Effector CD8-positive, alpha-beta T cell (primary cell): Measurements from ENCODE around the gene DSCAM.

Experiments used
- DNase-seq: peaks from one replicate; lab custom pipeline; 2025; lab: John Stamatoyannopoulos, UW

DSCAM gene

GRCh38 chr21:40120940-40121575 is 725.9 kb downstream of the DSCAM start:
- DNase-seq = no peak

DNA sequence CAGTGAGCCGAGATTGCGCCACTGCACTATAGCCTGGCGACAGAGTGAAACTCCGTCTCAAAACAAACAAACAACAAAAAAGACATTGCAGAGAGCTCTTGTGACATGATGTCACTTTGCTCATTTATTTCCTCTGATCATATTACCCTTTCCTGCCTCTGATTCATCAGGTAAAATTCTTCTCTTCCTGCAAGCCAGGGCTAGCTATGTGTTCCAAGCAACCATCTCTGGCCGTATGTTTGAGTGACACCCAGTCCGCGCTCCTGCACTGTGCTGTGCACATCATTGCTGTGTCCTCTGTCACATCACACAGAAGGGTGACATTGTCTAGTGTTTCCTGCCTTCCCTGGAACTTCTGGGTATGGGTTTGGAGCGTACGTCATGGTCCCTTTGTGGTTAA is 728.4 kb downstream of the DSCAM start:
- DNase-seq = no peak

DNA sequence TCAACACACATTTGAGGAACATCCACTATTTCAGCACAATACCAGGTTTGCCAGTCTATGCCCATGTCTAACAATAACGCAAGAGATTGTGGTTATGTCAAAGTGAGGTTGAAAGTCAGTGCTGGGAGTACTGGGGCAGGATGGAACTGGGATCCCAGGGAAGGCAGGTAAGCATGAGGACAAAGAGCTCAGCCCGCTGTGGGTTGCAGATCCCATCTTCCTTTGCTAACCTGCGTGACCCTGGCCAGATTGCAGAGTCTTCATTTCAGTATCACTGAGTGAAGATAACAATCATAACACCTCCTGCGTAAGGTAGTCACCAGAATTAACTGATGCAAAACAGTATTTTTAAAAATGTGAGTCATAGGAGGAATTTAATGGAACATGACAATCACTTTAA is 729.7 kb downstream of the DSCAM start:
- no peak for DNase-seq

DNA sequence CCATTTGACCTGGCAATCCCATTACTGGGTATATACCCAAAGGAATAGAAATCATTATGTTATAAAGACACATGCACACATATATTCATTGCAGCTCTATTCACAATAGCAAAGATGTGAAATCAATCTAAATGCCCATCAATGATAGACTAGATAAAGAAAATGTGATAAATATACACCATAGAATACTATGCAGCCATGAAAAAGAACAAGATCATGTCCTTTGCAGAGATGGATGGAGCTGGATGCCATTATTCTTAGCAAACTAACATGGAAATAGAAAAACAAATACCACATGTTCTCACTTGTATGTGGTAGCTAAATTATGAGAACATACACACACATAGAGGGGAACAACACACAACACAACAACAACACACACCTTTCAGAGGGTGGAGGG is 731.2 kb downstream of the DSCAM start:
- DNase-seq = no peak

- no peak for DNase-seq
These were observed 744.3 kb downstream of the DSCAM start for GRCh38 chr21:40102682-40103081.

DNA sequence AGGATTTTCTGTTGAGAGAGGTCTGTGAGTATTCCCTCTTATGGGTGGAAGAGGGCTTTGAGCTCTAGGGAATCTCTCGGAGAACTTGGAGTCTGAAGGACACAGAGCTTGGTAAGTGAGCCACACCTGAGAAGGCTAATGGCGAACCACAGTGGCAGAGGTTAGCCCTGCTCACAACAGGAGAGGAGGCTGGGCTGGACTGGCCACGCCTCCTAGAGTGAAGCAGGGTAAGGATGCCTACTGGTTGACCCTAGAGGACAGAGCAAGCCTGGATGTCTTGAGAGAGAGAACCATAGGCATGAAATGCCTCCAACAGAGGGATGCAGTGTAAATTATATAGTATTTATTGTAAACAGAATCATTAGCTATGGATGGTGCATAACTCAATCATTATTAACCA is 747.1 kb downstream of the DSCAM start:
- no peak for DNase-seq

DNA sequence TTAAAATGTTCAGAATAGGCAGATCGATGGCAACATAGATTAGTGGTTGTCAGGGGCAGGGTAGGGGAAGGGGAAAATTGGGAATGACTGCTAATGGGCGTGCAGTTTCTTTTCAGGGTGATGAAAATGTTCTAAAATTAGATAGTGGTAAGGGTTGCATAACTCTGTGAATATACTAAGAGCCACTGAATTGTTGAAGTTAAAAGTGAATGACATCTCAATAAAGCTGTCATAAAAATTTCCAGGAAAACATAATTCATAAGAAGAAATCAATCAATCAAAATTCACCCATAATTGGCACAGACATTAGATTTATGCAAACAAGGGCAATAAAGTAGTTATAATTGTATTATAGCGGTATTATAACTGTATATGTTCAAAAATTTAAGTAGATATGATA is 751.5 kb downstream of the DSCAM start:
- no peak for DNase-seq

- DNase-seq = no peak
These were observed 766.6 kb downstream of the DSCAM start for GRCh38 chr21:40080385-40080784.

DNA sequence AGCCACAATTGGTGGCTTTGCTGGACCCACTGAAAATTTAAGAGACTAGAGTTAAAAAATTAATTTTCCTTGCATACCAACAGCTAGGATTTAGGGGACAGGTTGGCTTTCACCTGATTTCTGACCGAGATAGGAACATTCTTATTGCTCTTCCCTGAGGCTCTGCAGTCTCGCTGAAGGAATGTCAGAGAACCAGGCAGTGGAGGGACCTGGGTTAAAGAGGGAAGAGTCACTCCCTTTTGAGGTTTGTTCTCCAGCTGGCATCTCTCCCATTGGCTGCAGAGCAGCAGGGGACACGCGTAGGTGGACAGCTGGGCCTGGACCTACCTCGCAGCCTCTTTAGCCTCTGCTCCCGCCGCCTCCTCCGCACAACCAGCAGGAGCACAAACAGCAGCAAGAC is 772.2 kb downstream of the DSCAM start:
- no peak for DNase-seq

DNA sequence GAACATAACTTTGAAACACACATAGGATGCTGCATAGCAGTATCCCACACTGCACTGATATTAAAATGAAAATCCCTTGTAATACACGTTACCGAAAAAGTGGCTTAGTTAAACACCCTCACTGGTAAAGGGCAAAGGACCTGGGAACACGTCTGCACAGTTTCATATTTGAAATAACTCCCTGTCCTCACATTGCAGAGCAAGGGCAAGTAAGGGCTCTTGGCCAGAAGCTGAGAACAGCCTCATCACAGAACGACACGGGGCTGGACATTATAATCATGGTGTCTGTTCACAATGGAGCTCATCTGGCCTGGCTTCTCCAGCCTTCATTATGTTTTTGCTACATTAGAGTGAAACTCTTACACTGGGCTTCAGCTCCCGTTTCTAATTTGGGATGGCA is 772.8 kb downstream of the DSCAM start:
- DNase-seq = no peak

- DNase-seq = no peak
These were observed 773.3 kb downstream of the DSCAM start for GRCh38 chr21:40073642-40074041.

DNA sequence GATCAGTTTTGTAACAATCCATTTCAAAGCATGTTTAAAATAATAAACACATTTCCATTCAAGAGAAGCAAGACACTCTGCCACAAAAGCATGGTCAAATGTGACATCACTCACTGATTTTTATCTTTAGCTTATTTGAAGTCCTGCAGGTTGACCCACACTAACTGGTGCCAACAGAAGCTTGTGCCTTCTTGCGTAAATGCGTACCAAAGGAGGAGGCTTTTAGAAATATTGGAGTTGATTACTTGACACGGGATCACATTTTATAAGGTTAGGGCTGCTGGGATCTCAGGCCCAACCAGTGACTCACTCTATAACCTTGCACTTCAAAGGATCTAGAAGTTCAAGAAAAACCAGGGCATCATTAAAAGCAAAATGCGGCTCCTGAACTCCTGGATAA is 776.1 kb downstream of the DSCAM start:
- DNase-seq = no peak

DNA sequence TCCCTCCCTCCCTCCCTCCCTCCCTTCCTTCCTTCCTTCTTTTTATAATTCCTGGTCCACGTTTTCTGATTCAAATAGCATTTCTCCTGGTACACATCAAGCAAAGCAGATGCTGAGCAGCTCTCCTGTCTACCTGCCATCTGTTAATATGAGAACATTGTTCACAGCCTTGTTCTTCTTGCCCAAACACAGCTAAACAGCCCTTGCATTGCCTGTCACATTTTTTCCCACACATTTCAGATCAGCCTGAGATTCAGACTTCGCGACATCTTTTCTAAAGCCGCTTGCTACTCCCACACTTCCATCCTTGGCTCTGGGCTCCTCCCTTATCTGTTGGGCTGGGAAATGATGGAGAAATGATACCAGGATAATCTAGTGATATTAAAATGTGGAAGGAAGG is 779.2 kb downstream of the DSCAM start:
- no peak for DNase-seq

- DNase-seq = no peak
These were observed 780.7 kb downstream of the DSCAM start for GRCh38 chr21:40066221-40066620.

DNA sequence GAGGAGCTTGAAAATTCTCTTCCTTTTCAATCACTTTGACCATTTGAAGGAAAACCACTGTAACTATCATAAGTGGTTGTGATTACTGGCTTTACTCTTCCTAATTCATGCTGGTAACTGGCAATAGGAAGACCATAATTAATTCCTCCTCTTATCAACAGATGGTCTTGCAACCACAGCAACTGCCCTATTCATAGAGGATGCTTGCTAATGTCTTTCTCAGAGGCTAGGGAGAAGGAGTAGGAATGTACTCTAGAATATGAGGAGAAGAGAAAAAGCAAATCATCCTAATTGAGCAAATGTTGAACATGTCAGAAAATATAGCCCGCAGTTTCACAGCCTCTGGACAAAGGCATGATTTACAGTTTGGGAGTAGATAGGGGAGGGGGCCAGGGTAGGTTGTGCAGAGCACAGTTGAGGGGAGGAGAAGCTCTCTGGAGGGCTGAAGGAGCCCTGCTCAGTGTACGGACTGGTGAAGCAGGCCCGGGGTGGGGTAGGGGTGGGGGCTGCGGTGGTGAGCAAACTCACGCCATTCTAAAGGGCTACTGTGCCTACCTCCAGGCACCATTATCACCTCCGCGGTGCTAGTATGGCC is 786.8 kb downstream of the DSCAM start:
- DNase-seq = no peak

DNA sequence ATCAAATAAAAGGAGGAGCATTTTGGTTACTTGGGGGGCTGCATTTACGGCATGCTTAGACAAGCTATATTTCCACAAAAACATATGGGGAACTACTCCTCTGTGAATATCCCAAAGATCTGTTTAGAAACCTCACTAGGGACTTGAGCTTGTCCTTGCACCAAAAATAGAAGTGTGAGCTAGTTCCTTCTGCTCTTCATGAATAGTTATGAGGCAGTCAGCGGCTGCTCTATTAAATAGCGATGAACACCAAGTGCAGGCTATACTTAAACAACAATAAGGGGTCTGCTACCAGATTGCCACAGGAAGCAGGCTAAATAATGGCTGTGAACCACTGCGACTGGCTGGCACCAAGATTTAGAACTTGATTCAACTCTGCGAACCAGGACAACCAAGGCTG is 789.6 kb downstream of the DSCAM start:
- DNase-seq = no peak

DNA sequence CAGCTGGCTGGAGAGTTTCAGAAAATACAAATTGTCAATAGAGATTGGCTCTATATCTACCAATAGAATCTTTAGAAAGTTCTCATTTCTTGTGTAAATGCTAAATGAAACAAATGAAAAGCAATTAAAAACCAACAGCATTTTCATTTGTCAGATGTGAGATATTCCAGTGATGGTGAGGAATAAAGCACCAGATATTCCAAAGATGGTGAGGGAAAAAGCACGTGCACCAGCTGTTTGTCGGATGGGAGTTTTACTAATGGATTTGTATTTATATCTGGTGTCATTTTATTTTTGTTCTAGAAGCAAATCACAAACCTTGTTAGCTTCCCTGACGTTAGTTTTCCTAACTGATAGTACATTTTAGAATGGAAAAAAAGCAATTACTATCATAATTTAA is 790.9 kb downstream of the DSCAM start:
- DNase-seq = no peak

DNA sequence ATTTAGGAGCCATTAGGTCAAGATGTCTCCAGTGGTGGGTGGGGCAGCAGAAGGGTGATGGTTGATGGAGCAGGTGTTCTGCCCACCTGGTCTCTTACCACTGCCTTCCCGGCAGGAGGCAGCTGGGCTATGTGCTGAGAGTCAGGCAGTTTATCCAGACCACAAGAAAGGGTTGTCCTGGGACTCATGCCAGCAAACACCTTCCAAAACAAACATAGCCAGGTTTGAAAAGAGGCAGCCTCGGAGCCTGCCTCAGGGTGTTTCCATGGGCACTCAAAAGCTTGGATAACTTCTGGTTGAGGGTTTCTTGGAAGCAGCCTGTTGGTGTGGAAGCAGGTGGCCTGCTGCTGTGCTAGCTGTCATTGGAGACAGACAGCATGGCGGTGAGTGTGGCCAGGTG is 792.6 kb downstream of the DSCAM start:
- DNase-seq = no peak

DNA sequence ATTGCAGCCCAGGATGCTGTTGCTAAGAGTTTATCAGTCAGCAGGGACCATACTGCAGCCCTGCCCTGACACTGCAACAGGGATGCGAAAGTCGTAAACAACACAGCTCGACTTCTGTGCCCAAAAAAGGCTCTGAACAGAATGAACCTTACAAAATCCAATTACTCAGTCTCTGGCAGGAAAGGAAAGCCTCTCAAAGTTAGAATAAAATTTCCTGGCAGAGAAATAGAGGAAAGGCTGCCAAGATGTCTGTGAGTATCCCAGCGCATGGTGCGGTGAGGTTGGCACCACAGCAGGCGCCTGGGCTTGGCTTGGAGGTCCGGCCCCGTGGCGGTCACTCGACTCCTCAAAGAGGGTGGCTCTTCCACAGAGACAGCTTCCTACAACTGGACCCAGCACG is 794.0 kb downstream of the DSCAM start:
- no peak for DNase-seq

GRCh38 chr21:40052276-40052675 is 794.7 kb downstream of the DSCAM start:
- no peak for DNase-seq

DNA sequence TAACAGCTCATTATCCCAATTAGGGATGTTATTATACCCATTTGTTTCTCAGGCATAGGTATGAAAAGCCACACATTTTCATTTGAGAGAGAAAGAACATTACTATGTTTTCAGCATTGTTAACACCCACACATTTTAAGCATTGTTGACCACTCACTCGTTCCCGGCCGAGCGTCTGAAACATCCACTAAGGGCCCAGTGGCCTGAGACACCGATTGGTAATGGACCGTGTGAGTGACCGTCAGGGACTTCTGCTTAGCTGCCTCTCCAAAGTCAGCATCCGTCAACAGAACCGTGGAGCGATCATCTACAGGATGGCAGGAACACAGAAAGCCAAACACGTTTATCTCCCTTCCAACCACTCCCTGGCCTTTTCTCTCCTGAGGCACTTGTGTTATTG is 795.2 kb downstream of the DSCAM start:
- no peak for DNase-seq

DNA sequence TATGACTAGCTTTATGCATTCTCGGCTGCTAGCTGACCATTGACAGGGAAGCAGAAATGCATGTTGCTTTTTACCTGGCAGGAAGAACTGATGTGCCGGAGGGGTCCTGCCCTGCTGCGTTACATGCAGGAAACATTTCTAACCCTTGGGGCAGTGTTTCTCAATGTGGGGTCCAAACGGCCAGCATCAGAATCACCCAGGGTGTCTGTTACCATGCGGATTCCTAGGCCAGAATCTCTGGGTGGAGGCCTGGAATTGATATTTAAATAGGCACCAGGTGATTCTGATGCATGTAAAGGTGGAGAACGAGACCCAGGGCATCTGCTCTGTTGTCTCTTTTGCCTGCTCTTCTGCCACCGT is 797.0 kb downstream of the DSCAM start:
- DNase-seq = no peak

- no peak for DNase-seq
These were observed 797.7 kb downstream of the DSCAM start for GRCh38 chr21:40049031-40049930.
